KOPT-K1 (cell line): ENCODE data around the gene PERP.
"Not testable (repeated sequence)": the region's sequence is repeated elsewhere in the genome, so short reads cannot be mapped to it uniquely, and the experiment has no call there.

Source experiments
- H3K27ac ChIP-seq: fragments of 200-600 bp; sonication (generic); 2 replicates; pipeline ENCODE4 v1.5.1; 2016; ENCODE audit warnings: antibody characterized with exemption, mild to moderate bottlenecking, low read depth, low read length; ENCODE audit not compliant: poor library complexity, severe bottlenecking
- H3K36me3 ChIP-seq: fragments of 200-600 bp; sonication (generic); 2 replicates; pipeline ENCODE4 v1.5.1; 2017; ENCODE audit warnings: antibody characterized with exemption, mild to moderate bottlenecking, low read length, moderate library complexity; ENCODE audit not compliant: insufficient read depth
- H3K9me3 ChIP-seq: fragments of 200-600 bp; sonication (generic); 2 replicates; pipeline ENCODE4 v1.5.1; 2017; ENCODE audit warnings: antibody characterized with exemption, low read length, mild to moderate bottlenecking; ENCODE audit not compliant: insufficient read depth, poor library complexity, severe bottlenecking

The PERP gene

DNA sequence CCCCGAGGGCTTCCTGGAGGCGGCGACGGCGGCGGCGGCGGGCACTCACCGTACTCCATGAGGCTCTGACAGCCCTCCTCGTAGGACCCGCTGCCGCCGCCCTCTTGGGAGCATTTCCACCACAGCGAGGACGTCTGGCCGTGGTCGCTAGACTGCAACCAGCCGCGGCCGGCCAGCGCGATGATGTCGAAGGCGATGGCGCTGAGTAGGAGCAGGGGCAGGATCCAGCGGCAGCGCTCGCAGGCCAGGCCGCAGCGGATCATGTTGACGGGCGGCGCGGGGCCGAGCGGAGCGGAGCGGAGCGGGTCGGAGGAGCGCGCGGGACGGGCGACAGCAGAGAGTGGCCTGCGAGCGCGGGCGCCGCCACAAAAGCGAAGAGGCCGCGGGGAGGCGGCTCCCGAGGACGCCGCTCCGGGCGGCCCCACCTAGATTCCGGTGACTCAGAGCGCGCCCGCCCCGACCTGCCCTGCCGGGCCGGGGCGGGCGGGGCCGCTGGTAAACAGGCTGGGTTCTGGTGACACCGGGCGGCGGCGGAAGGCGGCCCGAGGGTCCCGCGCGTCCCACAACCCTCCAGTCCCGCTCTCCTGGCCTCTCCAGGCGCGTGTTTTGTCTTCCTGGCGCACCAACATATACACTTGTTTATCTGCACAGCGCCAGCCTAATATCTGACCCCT, at the start of gene PERP:
TSS of gene PERP (minus strand) at position 342 of the 674 bp plus-strand sequence. CDS start at position 263, 79 bp downstream.
- H3K36me3 ChIP-seq: no peaks in the 10 kb centered on the region
- no peak within 1 kb of the TSS for H3K27ac ChIP-seq
- no peaks in the 10 kb centered on the region for H3K9me3 ChIP-seq

DNA sequence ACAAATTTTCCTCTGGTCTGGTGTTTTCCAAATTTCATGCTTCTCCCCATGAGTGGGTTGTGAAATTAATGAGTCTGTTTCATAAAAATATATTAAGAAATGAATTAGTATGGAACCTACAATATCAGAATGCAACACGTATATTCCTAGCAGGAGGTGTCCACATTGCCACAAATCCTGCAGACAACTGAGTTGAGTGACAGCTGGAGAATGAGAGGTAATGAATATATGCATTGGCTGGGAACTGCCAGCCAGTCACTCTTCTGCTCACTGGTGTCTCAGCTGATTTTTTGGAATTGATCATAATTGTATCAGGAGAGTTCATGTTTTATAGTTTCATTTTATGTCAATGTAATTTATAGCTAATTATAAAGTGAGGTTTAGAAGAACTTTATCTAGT, 48.2 kb upstream of the PERP start:
- Histone ChIP-seq H3K9me3 (no peaks in the 10 kb centered on the region), H3K36me3 (no peaks in the 10 kb centered on the region), H3K27ac (no peak overlapping the region)

DNA sequence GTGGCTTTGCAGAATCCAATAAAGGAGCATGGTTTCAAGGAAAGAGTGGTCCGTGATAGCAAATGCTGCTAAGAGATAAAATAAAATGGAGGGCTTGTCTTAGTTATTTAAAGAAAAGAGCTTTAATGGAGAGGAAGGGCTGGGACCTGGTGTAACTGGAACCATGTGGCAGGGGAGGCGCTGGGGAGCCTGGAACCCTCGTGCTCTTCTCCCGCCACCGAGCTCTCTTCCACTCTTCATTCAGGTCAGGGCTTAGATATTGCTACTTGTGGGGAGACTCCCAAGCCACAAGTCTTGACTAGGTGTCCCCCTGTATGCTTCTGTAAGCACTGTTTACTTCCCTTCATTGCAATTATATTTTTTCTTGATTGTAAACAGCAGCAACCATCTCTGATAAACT, 39.3 kb upstream of the PERP start:
- Histone ChIP-seq H3K9me3 (no peaks in the 10 kb centered on the region), H3K36me3 (no peaks in the 10 kb centered on the region), H3K27ac (no peak overlapping the region)

DNA sequence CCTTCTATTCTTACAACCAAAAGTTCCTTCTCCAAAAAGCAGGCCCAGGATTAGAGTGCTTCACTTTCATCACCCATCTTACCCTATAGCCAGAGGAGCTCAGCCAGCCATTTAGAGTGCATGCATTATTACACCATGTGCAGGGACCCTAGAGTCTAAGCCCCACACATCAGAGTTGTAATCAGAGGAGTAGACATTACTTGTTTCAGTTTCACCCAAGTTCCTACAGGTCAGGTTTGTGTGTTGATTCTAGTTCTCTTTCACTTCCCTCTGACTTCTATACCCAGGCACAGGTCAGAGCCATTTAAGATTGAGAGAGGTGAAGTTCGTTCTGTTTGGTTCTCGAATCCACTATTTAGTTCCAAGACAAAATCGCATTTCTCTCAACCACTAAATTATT, 38.2 kb upstream of the PERP start:
- Histone ChIP-seq H3K27ac (no peak overlapping the region), H3K9me3 (no peaks in the 10 kb centered on the region), H3K36me3 (no peaks in the 10 kb centered on the region)

DNA sequence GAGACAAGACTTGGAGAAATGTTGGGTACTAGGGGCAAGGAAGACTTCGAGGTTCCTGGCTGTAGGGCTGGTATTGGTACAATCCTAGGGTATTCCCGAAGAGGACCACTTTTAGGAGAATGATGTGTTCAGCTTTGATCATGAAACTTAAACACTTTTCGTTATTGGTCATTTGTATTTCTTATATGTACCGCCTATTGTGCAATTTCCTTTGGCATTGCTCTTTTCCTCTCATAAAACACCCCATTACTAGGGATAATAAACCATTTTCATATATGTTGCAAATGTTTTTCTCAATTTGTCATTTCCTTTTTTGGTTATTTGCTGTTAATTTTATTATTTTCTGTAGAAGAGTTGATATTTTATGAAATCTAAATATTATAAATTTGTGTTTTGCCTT, 35.6 kb upstream of the PERP start:
- no peaks in the 10 kb centered on the region for H3K36me3 ChIP-seq
- no peaks in the 10 kb centered on the region for H3K9me3 ChIP-seq
- H3K27ac ChIP-seq: no peak overlapping the region

DNA sequence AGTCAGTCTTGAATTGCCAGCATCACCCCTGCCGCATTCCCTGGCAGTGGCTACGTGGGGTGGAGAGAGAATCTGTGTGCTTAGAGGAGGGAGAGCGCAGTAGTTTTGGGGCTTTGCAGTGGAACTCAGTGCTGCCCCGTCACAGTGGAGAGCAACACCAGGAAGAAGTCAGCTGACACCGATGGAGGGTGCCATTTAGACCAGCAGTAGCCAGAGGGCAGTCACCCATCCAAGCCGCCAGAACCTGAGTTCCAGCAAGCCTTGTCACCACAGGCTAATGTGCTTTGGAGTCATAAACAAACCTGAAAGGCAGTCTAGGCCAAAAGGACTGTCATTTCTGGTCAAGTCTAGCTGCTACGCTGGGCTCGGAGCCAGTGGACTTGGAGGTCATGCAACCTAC, 22.0 kb upstream of the PERP start:
- Histone ChIP-seq H3K36me3 (no peaks in the 10 kb centered on the region), H3K9me3 (peaks cover 2% of the 10 kb centered on the region), H3K27ac (no peak overlapping the region)

DNA sequence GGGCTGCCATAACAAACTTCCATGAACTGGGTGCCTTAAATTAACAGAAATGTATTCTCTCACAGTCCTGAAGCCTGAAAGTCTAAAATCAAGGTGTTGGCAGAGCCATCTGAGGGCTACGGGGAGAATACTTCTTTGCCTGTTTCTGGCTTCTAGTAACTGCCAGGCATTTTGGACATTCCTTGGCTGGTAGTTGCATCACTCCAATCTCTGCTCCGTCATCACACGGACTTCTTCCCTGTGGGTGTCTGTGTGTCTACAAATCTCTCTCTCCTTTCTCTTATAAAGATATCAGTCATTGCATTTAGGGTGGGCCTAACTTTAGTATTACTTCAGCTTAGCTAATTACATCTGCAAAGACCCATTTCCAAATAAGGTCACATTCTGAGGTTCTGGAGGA, 20.9 kb upstream of the PERP start:
- H3K9me3 ChIP-seq: peaks cover 5% of the 10 kb centered on the region
- no peaks in the 10 kb centered on the region for H3K36me3 ChIP-seq
- H3K27ac ChIP-seq: no peak overlapping the region

DNA sequence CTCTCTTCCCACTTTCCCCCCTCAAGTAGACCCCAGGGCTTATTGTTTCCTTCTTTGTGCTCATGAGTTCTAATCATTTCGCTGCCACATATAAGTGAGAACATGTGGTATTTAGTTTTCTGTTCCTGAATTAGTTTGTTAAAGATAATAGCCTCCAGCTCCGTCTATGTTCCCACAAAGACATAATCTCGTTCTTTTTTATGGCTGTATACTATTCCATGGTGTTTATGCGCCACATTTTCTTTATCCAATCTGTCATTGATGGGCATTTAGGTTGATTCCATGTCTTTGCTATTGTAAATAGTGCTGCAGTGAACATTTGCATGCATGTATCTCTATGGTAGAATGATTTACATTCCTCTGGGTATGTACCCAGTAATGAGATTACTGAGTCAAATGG, 16.9 kb upstream of the PERP start:
- H3K9me3 ChIP-seq: peaks cover 5% of the 10 kb centered on the region
- H3K36me3 ChIP-seq: no peaks in the 10 kb centered on the region
- no peak overlapping the region for H3K27ac ChIP-seq

DNA sequence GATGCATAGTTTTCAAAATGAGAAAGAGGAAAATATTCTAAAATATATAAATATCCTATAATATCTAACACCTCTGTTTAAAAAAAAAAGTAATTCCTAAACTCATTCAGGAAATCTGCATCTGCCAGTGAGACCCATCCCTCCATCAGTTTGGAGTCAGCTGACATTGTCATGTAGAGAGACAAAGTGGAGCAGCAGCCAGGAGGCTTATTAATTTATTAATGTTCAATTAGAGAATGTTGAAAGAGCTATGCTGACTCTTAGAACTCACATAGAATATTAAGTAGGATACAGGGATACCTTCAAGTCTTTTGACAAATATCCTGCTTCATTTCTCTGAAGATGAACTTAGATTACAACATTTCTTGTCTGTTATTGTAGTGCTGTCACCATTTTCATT, 12.8 kb upstream of the PERP start:
- no peak overlapping the region for H3K27ac ChIP-seq
- H3K36me3 ChIP-seq: no peaks in the 10 kb centered on the region
- peaks cover 5% of the 10 kb centered on the region for H3K9me3 ChIP-seq

DNA sequence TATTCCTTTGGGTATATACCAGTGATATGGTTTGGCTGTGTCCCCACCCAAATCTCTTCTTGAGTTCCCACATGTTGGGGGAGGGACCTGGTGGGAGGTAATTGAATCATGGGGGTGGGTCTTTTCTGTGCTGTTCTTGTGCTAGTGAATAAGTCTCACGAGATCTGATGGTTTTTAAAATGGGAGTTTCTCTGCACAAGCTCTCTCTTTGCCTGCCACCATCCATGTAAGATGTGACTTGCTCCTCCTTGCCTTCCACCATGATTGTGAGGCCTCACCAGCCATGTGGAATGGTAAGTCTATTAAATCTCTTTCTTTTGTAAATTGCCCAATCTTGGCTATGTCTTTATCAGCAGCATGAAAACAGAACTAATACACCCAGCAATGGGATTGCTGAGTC, 12.0 kb upstream of the PERP start:
- not testable (repeated sequence) for H3K9me3 ChIP-seq, H3K36me3 ChIP-seq, H3K27ac ChIP-seq

DNA sequence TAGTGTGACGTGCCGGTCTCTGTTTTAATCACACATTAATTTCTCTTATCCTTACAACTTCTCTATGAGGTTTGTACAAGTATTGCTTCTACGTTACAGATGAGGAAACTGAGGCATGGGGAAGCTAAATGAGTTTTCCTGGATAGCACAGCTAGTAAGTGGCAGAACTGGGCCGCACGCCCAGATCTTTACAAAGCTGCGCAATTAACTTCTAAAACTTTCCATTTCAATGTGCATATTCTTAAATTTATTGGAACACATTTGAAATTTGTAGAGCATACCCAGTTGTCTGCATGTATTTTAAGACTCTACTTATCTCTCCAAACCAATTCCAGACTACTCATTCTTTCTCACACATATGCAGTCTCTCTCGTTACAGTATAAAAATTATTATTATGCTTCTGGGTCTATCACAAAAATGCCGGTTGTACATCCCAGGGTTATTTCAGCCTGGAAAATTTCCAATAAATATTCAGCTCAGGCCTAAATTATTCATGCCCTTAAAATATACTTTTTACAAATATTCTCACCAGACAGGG, 10.2 kb upstream of the PERP start:
- Histone ChIP-seq H3K36me3 (no peaks in the 10 kb centered on the region), H3K27ac (no peak overlapping the region), H3K9me3 (no peaks in the 10 kb centered on the region)

DNA sequence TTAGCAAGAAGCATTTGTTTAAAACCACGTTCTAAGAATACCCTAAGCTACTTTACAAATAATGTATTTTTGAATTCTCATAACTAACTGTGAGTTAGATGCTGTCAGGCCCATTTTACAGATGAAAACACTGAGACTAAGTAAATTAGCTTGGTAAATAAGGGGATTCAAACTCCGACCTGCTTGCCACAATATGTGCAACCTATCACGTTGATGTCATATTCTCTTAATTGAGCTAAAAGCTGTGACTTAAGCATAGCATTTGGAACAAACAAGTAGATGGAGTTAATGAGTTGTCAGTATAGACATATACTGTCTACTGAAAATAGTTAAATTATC, 9.4 kb upstream of the PERP start:
- Histone ChIP-seq H3K27ac (no peak overlapping the region), H3K36me3 (no peaks in the 10 kb centered on the region)

DNA sequence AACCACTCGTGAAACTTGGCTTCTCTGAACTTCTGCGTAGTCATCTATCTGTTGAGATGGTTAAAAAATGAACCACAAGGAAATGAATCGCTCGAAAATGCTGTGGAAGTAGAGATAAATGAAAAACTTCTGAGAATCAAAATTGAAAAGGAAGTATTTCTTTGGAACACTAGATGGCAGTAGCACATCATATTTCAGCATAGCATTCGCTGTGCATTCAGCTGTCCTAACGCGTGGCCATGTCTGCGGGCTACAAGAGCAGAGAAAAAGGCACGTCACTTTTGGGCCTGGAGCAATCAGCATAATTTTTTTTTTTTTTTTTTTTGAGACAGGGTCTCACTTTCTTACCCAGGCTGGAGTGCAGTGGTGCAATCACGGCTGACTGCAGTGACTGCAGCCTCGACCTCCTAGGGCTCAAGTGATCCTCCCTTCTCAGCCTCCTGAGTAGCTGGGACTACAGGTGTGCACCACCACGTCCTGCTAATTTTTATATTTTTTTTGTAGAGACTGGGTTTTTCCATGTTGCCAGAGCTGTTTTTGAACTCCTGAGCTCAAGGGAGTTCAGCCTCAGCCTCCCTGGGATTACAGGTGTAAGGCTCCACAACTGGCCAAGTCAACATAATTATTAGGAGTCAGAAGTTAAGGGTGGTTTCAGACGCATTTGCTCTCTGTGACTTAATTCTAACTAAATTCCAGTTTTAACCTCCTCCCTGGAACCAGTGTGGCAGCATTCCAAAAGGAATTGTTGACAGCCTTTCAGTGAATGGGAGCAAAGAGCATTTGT, 8.8 kb upstream of the PERP start:
- H3K27ac ChIP-seq: no peak overlapping the region
- H3K9me3 ChIP-seq: no peaks in the 10 kb centered on the region

More for the DNA sequence above, 9.4 kb upstream of the PERP start:
- no peaks in the 10 kb centered on the region for H3K9me3 ChIP-seq

DNA sequence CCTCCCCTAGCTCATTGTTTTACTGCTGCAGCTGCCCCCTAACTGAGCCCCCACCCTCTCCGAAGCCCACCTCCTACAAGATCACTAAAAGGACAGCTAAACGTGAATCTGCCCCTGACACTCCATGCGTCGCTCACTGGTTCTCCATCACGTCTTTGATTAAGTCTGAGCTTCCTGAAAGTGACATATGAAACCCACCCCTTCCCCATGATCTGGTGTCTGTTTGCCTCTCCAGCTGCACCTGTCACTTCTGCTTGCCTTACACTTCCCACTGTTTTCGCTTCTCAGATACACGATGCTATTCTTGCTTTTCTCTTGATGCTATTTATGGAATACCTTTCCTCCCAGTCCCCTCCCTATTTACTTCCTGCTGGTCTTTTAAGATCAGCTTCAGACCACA, 8.0 kb upstream of the PERP start:
- no peak overlapping the region for H3K27ac ChIP-seq
- H3K9me3 ChIP-seq: no peaks in the 10 kb centered on the region

More for the DNA sequence above, 8.8 kb upstream of the PERP start:
- no peaks in the 10 kb centered on the region for H3K36me3 ChIP-seq

DNA sequence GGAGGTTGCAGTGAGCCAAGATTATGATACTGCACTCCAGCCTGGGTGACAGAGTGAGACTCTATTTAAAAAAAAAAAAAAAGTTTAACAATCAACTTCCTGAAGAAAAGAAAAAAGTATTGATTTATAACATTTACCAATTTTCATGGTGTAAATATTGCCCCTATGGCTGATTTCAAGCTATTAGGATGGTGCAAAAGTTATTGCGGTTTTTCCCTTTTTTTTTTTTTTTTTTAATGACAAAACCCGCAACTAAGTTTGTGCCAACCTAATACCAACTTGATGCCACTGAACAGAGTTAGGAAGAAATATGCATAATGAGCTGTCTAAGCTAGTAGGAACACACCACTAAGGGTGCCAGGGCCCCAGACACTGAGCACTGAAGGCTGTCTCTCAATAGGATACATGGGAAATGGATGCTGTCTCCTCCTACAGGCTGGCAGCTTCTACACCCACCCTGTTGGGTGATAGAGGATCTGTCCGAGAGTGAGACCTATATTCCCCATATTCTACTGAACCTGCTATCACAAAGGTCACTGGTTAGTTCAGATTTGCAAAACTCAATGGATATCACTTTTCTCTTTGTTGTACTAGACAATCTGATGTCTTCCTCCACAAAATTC, 6.5 kb upstream of the PERP start:
- H3K27ac ChIP-seq: no peak overlapping the region
- no peaks in the 10 kb centered on the region for H3K9me3 ChIP-seq
- H3K36me3 ChIP-seq: no peaks in the 10 kb centered on the region

More for the DNA sequence above, 8.0 kb upstream of the PERP start:
- no peaks in the 10 kb centered on the region for H3K36me3 ChIP-seq
